ENCODE measurements around the gene CNTNAP3.
"Not testable (repeated sequence)": the region's sequence is repeated elsewhere in the genome, so short reads cannot be mapped to it uniquely, and the experiment has no call there.

The CNTNAP3 gene

GRCh38 chr9:39067683-39068082 is 220.3 kb downstream of the CNTNAP3 start:
- not testable (repeated sequence) for DNase-seq (ENCODE audit: low spot score)

DNA sequence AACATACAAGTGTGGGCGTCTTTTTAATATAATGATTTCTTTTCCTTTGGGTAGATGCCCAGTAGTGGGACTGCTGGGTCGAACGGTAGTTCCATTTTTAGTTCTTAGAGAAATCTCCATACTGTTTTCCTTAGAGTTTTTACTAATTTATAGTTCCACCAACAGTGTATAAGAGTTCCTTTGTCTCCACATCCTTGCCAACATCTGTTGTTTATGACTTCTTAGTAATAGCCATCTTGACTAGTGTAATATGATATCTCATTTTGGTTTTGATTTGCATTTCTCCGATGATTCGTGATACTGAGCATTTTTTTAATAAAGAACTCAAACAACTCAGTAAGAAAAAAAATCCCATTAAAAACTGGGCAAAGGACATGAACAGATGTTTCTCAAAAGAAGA is 225.0 kb downstream of the CNTNAP3 start:
- not testable (repeated sequence) for DNase-seq (ENCODE audit: low spot score)

DNA sequence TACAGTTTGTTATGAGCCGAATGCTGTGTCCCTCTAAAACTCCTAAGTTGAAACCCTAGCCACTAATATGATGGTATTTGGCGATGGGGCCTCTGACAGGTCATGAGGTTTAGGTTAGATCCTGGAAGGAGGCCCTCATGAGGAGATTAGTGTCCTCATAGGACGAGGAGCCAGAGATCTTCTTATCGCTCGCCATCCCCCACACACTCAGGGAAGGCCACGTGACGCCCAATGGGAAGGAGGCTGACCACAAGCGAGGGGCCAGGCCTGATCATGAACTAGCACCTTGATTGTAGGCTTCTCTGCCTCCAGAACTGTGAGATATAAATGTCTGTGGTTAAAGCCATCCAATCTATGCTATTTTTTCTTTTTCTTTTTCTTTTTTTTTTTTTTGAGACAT is 233.5 kb downstream of the CNTNAP3 start:
- DNase-seq (ENCODE audit: low spot score) = not testable (repeated sequence)

DNA sequence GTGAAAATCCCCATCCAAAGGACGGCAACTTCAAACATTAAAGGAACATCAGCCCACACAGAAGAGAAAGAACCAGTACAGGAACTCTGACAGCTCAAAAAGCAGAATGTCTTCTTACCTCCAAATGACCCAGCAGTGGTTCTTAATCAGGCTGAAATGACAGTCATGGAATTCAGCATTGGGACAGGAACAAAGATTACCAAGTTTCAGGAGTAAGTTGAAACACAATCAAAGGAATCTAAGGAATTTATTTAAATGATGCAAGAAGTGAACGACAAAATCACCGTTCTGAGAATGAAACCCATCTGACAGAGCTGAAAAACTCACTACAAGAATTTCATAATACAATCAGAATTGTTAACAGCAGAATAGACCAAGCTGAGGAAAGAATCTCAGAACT is 241.1 kb downstream of the CNTNAP3 start:
- DNase-seq (ENCODE audit: low spot score) = not testable (repeated sequence)

DNA sequence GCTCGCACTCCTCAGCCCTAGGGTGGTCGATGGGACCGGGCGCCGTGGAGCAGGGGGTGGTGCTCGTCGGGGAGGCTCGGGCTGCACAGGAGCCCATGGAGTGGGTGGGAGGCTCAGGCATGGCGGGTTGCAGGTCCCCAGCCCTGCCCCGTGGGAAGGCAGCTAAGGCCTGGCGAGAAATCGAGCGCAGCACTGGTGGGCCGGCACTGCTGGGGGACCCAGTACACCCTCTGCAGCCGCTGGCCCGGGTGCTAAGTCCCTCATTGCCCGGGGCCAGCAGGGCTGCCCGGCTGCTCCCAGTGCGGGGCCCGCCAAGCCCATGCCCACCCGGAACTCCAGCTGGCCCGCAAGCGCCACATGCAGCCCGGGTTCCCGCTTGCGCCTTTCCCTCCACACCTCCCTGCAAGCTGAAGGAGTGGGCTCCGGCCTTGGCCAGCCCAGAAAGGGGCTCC is 245.6 kb downstream of the CNTNAP3 start:
- DNase-seq (ENCODE audit: low spot score) = not testable (repeated sequence)

DNA sequence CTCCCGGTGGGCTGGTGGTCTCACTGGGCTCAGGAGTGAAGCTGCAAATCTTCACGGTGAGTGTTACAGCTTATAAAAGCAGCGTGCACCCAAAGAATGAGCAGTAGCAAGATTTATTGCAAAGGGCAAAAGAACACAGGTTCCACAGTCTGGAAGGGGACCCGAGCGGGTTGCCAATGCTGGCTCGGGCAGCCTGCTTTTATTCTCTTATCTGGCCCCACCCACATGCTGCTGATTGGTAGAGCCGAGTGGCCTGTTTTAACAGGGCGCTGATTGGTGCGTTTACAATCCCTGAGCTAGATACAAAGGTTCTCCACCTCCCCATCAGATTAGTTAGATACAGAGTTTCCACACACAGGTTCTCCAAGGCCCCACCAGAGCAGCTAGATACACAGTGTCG is 246.2 kb downstream of the CNTNAP3 start:
- DNase-seq (ENCODE audit: low spot score) = not testable (repeated sequence)

GRCh38 chr9:39039148-39039547 is 248.8 kb downstream of the CNTNAP3 start:
- not testable (repeated sequence) for DNase-seq (ENCODE audit: low spot score)

DNA sequence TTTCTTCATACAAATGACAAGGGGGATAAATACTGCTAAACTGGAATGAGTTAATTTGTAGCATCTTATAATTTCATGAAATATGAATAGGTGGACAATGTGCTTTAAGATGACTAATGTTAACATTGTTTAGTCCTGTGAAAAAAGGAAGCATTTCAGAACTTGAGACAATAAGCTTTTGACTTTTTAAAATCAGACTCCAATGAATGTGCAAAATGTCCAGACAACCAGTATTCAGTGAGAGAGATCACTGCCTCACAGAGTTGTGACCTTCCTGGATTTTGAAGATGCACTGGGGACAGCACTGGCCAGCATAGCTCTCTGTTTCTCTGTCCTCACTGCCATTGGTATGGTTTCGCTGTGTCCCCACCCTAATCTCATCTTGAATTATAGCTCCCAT is 249.7 kb downstream of the CNTNAP3 start:
- not testable (repeated sequence) for DNase-seq (ENCODE audit: low spot score)

- DNase-seq (ENCODE audit: low spot score) = not testable (repeated sequence)
These were observed 254.1 kb downstream of the CNTNAP3 start for GRCh38 chr9:39033849-39034248.

GRCh38 chr9:39030204-39031019 is 257.6 kb downstream of the CNTNAP3 start:
- DNase-seq (ENCODE audit: low spot score) = not testable (repeated sequence)

GRCh38 chr9:39028855-39029254 is 259.1 kb downstream of the CNTNAP3 start:
- not testable (repeated sequence) for DNase-seq (ENCODE audit: low spot score)

GRCh38 chr9:39028168-39028567 is 259.8 kb downstream of the CNTNAP3 start:
- DNase-seq (ENCODE audit: low spot score) = not testable (repeated sequence)

GRCh38 chr9:39025911-39026588 is 261.9 kb downstream of the CNTNAP3 start:
- not testable (repeated sequence) for DNase-seq (ENCODE audit: low spot score)
